ENCODE results near the gene BCL7A.

GRCh38 chr12:122054842-122055520, 33.3 kb downstream of the BCL7A start:
- TF ChIP-seq CTCF (IDR thresholded peaks at IDR 0.05; ENCODE audit: low read depth, low read length, missing input control): no peak
- no peak for TF ChIP-seq MAX (IDR thresholded peaks at IDR 0.05)
- no peak for TF ChIP-seq EGR1 (IDR thresholded peaks at IDR 0.05; ENCODE audit: low read depth in 2 of 2)
- TF ChIP-seq HNF4G (IDR thresholded peaks at IDR 0.05): no peak
- no peak for TF ChIP-seq ZBTB33 (IDR thresholded peaks at IDR 0.05)
- TF ChIP-seq YY1 (IDR thresholded peaks at IDR 0.05): no peak
- no peak for TF ChIP-seq ATF3 (IDR thresholded peaks at IDR 0.05)
- peak in 1 of 2 donors; percentile 25 for TF ChIP-seq RXRA (IDR thresholded peaks at IDR 0.05)
- TF ChIP-seq NR2F2 (IDR thresholded peaks at IDR 0.05): no peak
